ENCODE measurements around the gene TNFSF8. TPM values are rescaled to one million over a fixed set of nuclear protein-coding genes. Genes with fewer than 3 reads are reported as not detected.

TNFSF8 gene
- total RNA-seq, 2 experiments from 2014 or later = 70.9 to 71.6 TPM

- no peak for DNase-seq
- CTCF ChIA-PET = interaction anchor here (1.6 kb wide), 1 partner anchor 14 kb away, joined by 4 read pairs; no protein-coding TSS in a partner anchor
Measured at GRCh38 chr9:114913217-114913616, 17.2 kb downstream of the TNFSF8 start.

DNA sequence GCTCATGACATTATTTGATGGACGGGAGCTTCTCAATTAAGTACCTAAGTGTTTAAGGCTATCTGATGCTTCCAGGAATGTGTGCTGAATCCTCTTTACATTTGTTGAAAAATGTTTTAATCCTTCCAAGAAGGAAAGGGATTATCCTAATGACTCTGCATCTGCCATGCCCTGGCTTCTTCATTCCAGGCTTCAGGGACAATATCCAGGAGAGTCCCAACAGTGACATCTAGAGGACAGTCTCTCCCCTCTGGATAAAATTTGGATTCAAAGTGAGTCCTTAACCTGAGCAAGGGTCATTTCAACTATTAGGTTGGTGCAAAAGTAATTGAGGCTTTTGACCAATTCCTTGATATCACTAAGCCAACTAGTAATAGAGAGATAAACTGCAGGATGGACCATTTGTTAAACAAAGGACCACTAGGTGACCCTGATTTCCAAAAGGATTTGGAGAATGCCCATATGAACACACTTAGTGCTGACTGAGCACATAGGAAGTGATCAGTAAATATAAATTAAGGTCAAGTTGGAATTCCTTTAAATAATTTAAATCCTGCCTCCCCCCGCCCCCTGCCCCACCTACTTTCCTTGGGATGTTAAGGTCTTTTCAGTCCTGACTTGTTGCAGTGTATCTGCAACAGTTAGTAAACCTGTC, 19.1 kb downstream of the TNFSF8 start:
- Mint-ChIP-seq H3K27ac (peak overlapping the region; percentile 85), H3K4me3 (no peak overlapping the region), H3K27me3 (no peaks in the 10 kb centered on the region), H3K4me1 (ENCODE audit: low read depth) (peaks cover 93% of the 10 kb centered on the region), H3K9me3 (no peaks in the 10 kb centered on the region), H3K36me3 (ENCODE audit: low read depth) (peaks cover 88% of the 10 kb centered on the region)
- ATAC-seq (ENCODE audit: poor library complexity) (no peak), DNase-seq (peak in 2 of 14 experiments; percentile 38 to 39)
- peaks cover 44% of the 10 kb centered on the region for H3K36me3 ChIP-seq (ENCODE audit: insufficient read depth, low read length)
- ChIA-PET CTCF (interaction anchor here (1.0 to 1.7 kb wide), 4 partner anchors 13 to 230 kb away, joined by 3 to 6 read pairs (median 5); partner anchors contain the start of gene TEX48), POLR2A (interaction anchor here (1.3 to 3.4 kb wide), 4 partner anchors 10 to 19 kb away, joined by 5 to 28 read pairs (median 16); no protein-coding TSS in a partner anchor)
- no peaks in the 10 kb centered on the region for H3K9me3 ChIP-seq (ENCODE audit: control insufficient read depth in 1 of 2, insufficient read depth in 1 of 2, low read length in 2 of 2)
- no peak overlapping the region for H3K4me3 ChIP-seq (ENCODE audit: low read length)
- H3K27me3 ChIP-seq (ENCODE audit: control insufficient read depth in 1 of 2, insufficient read depth in 2 of 2, low read length in 2 of 2) = no peaks in the 10 kb centered on the region
- intact Hi-C loops (cut with DNase I, micrococcal nuclease) = loop anchor here (2.0 to 5.0 kb wide), 3 partner anchors 18 to 504 kb away; partner anchors contain the start of gene TEX48 (in 1 of the 2)
- peaks cover 62% of the 10 kb centered on the region for H3K4me1 ChIP-seq (ENCODE audit: insufficient read depth, low read length)
- TF ChIP-seq, protein P1, sequence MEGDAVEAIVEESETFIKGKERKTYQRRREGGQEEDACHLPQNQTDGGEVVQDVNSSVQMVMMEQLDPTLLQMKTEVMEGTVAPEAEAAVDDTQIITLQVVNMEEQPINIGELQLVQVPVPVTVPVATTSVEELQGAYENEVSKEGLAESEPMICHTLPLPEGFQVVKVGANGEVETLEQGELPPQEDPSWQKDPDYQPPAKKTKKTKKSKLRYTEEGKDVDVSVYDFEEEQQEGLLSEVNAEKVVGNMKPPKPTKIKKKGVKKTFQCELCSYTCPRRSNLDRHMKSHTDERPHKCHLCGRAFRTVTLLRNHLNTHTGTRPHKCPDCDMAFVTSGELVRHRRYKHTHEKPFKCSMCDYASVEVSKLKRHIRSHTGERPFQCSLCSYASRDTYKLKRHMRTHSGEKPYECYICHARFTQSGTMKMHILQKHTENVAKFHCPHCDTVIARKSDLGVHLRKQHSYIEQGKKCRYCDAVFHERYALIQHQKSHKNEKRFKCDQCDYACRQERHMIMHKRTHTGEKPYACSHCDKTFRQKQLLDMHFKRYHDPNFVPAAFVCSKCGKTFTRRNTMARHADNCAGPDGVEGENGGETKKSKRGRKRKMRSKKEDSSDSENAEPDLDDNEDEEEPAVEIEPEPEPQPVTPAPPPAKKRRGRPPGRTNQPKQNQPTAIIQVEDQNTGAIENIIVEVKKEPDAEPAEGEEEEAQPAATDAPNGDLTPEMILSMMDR (IDR thresholded peaks at IDR 0.05) = peak; percentile 42
- H3K27ac ChIP-seq (ENCODE audit: low read depth in 1 of 2, low read length in 2 of 2) = peak overlapping the region in 1 of 2 donors; percentile 75

More at GRCh38 chr9:114913217-114913616, 17.2 kb downstream of the TNFSF8 start:
- no peaks in the 10 kb centered on the region for H3K27me3 Mint-ChIP-seq
- H3K36me3 Mint-ChIP-seq (ENCODE audit: low read depth) = peaks cover 92% of the 10 kb centered on the region
- no peak for ATAC-seq (ENCODE audit: poor library complexity)
- H3K4me3 ChIP-seq (ENCODE audit: low read length) = no peak overlapping the region
- POLR2A ChIA-PET = interaction anchor here (1.0 to 4.0 kb wide), 3 partner anchors 9 to 16 kb away, joined by 3 to 18 read pairs (median 7); partner anchors contain the start of gene TNFSF8
- H3K27ac Mint-ChIP-seq = peak overlapping the region; percentile 85
- H3K36me3 ChIP-seq (ENCODE audit: insufficient read depth, low read length) = peaks cover 58% of the 10 kb centered on the region
- TF ChIP-seq, protein P1 (IDR thresholded peaks at IDR 0.05) = no peak
- H3K4me1 ChIP-seq (ENCODE audit: insufficient read depth, low read length) = peaks cover 47% of the 10 kb centered on the region
- no peaks in the 10 kb centered on the region for H3K9me3 Mint-ChIP-seq
- no peak overlapping the region for H3K27ac ChIP-seq (ENCODE audit: low read depth in 1 of 2, low read length in 2 of 2)
- H3K4me1 Mint-ChIP-seq (ENCODE audit: low read depth) = peaks cover 94% of the 10 kb centered on the region
- intact Hi-C loops (cut with DNase I, micrococcal nuclease) = loop anchor here in 1 of 2 experiments (5.0 kb wide), 1 partner anchor 506 kb away; no protein-coding TSS in a partner anchor
- no peaks in the 10 kb centered on the region for H3K9me3 ChIP-seq (ENCODE audit: control insufficient read depth in 1 of 2, insufficient read depth in 1 of 2, low read length in 2 of 2)
- no peaks in the 10 kb centered on the region for H3K27me3 ChIP-seq (ENCODE audit: control insufficient read depth in 1 of 2, insufficient read depth in 2 of 2, low read length in 2 of 2)
- no peak overlapping the region for H3K4me3 Mint-ChIP-seq

DNA sequence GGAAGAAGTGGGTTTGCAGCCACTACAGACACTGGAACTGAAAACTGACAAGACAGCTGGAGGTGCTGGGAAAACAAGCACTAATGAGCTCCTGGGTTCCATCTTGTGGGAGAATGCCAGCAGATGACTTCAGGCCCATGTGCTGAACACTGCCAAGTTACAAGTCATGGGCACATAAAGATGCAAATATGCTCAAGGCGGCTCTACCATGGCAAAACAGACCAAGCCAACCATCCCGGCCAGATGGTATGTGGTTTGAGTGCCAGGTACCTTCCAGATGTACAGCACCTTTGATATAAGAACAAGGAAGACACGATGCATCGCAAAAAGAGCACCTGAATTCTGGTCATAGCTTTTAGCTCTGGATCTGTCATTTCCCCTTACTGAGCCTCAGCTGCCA, 19.9 kb downstream of the TNFSF8 start:
- Mint-ChIP-seq H3K27me3 (no peaks in the 10 kb centered on the region), H3K36me3 (ENCODE audit: low read depth) (peaks cover 83% of the 10 kb centered on the region), H3K27ac (peak overlapping the region; percentile 85), H3K9me3 (no peaks in the 10 kb centered on the region), H3K4me3 (peak overlapping the region; percentile 0), H3K4me1 (ENCODE audit: low read depth) (peaks cover 85% of the 10 kb centered on the region)
- Histone ChIP-seq H3K27ac (ENCODE audit: low read depth in 1 of 2, low read length in 2 of 2) (peak overlapping the region in 1 of 2 donors; percentile 75), H3K36me3 (ENCODE audit: insufficient read depth, low read length) (peaks cover 39% of the 10 kb centered on the region), H3K27me3 (ENCODE audit: control insufficient read depth in 1 of 2, insufficient read depth in 2 of 2, low read length in 2 of 2) (no peaks in the 10 kb centered on the region), H3K4me1 (ENCODE audit: insufficient read depth, low read length) (peaks cover 66% of the 10 kb centered on the region), H3K9me3 (ENCODE audit: control insufficient read depth in 1 of 2, insufficient read depth in 1 of 2, low read length in 2 of 2) (no peaks in the 10 kb centered on the region), H3K4me3 (ENCODE audit: low read length) (no peak overlapping the region)
- intact Hi-C loops (cut with DNase I, micrococcal nuclease) = loop anchor here (1.0 to 5.0 kb wide), 4 partner anchors 18 to 503 kb away; partner anchors contain the start of gene TEX48 (in 1 of the 2)
- no peak for DNase-seq
- ChIA-PET CTCF (interaction anchor here (1.0 to 1.7 kb wide), 4 partner anchors 12 to 229 kb away, joined by 3 to 6 read pairs (median 5); partner anchors contain the start of gene TEX48), POLR2A (interaction anchor here (1.3 to 3.4 kb wide), 7 partner anchors 11 to 175 kb away, joined by 3 to 28 read pairs (median 5); no protein-coding TSS in a partner anchor)
- TF ChIP-seq, protein P1 (IDR thresholded peaks at IDR 0.05) = no peak
- no peak for ATAC-seq (ENCODE audit: poor library complexity)

All from CD4-positive, alpha-beta T cell (primary cell).